ENCODE measurements around the gene FAM163B.

Gene FAM163B

GRCh38 chr9:133599470-133600173 is 9.6 kb downstream of the FAM163B start:
- DNase-seq (ENCODE audit: low spot score in 2 of 2) = no peak
- H3K27me3 Mint-ChIP-seq = peaks cover 17% of the 10 kb centered on the region
- ATAC-seq (replicated peaks; ENCODE audit: extremely low read depth, poor library complexity, severe bottlenecking) = no peak
- H3K27ac Mint-ChIP-seq (ENCODE audit: low read depth) = no peak overlapping the region
- H3K4me1 Mint-ChIP-seq = peaks cover 2% of the 10 kb centered on the region
- no peaks in the 10 kb centered on the region for H3K36me3 Mint-ChIP-seq (ENCODE audit: insufficient read depth)
- H3K9me3 Mint-ChIP-seq = peaks cover 8% of the 10 kb centered on the region
- H3K4me3 Mint-ChIP-seq = no peak overlapping the region

GRCh38 chr9:133598978-133599377 is 10.2 kb downstream of the FAM163B start:
- H3K4me3 Mint-ChIP-seq = no peak overlapping the region
- ATAC-seq (replicated peaks; ENCODE audit: extremely low read depth, poor library complexity, severe bottlenecking) = no peak

GRCh38 chr9:133597316-133597957 is 11.8 kb downstream of the FAM163B start:
- Mint-ChIP-seq H3K27ac (ENCODE audit: low read depth) (no peak overlapping the region), H3K4me3 (no peak overlapping the region)

More at GRCh38 chr9:133598978-133599377, 10.2 kb downstream of the FAM163B start:
- Mint-ChIP-seq H3K27ac (ENCODE audit: low read depth) (no peak overlapping the region), H3K9me3 (peaks cover 8% of the 10 kb centered on the region), H3K4me1 (no peaks in the 10 kb centered on the region), H3K36me3 (ENCODE audit: insufficient read depth) (no peaks in the 10 kb centered on the region), H3K27me3 (peaks cover 17% of the 10 kb centered on the region)
- DNase-seq (ENCODE audit: low spot score in 2 of 2) = no peak

DNA sequence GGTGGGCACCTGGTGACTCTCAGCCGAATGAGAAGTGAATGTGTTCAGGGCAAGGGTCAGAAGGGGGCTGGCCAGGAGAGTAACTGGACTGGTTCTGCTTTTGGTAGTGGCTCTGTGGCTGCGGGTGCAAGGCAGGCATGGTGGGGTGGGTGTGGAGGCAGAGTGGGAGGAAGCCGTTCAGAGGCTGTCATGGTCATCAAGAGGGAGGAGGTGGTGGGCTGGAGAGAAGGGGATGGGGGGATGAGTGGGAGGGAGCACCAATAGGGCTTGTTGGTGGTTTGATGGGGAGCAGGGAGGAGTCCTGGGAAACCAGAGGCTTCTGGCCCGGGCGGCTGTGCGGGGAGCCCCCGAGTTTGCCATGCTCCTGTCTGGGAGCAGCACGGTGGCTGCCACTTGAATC is 13.3 kb downstream of the FAM163B start:
- ATAC-seq (replicated peaks; ENCODE audit: extremely low read depth, poor library complexity, severe bottlenecking) (no peak), DNase-seq (ENCODE audit: low spot score in 2 of 2) (no peak)
- Mint-ChIP-seq H3K9me3 (peaks cover 8% of the 10 kb centered on the region), H3K4me1 (no peaks in the 10 kb centered on the region), H3K36me3 (ENCODE audit: insufficient read depth) (no peaks in the 10 kb centered on the region), H3K27ac (ENCODE audit: low read depth) (no peak overlapping the region), H3K27me3 (peaks cover 22% of the 10 kb centered on the region), H3K4me3 (no peak overlapping the region)

More at GRCh38 chr9:133597316-133597957, 11.8 kb downstream of the FAM163B start:
- no peak for ATAC-seq (replicated peaks; ENCODE audit: extremely low read depth, poor library complexity, severe bottlenecking)
- no peak for DNase-seq (ENCODE audit: low spot score in 2 of 2)
- Mint-ChIP-seq H3K27me3 (peaks cover 22% of the 10 kb centered on the region), H3K4me1 (no peaks in the 10 kb centered on the region), H3K9me3 (peaks cover 8% of the 10 kb centered on the region), H3K36me3 (ENCODE audit: insufficient read depth) (no peaks in the 10 kb centered on the region)

GRCh38 chr9:133594310-133594709 is 14.9 kb downstream of the FAM163B start:
- Mint-ChIP-seq H3K4me1 (no peaks in the 10 kb centered on the region), H3K27me3 (peaks cover 22% of the 10 kb centered on the region), H3K27ac (ENCODE audit: low read depth) (no peak overlapping the region), H3K9me3 (peaks cover 8% of the 10 kb centered on the region), H3K36me3 (ENCODE audit: insufficient read depth) (no peaks in the 10 kb centered on the region), H3K4me3 (no peak overlapping the region)
- ATAC-seq (replicated peaks; ENCODE audit: extremely low read depth, poor library complexity, severe bottlenecking) (no peak), DNase-seq (ENCODE audit: low spot score in 2 of 2) (no peak)

GRCh38 chr9:133593587-133594253 is 15.5 kb downstream of the FAM163B start:
- Mint-ChIP-seq H3K4me1 (no peaks in the 10 kb centered on the region), H3K36me3 (ENCODE audit: insufficient read depth) (no peaks in the 10 kb centered on the region), H3K27ac (ENCODE audit: low read depth) (no peak overlapping the region), H3K4me3 (no peak overlapping the region), H3K27me3 (peaks cover 22% of the 10 kb centered on the region), H3K9me3 (peaks cover 8% of the 10 kb centered on the region)
- ATAC-seq (replicated peaks; ENCODE audit: extremely low read depth, poor library complexity, severe bottlenecking) = no peak
- no peak for DNase-seq (ENCODE audit: low spot score in 2 of 2)

GRCh38 chr9:133592731-133593409 is 16.3 kb downstream of the FAM163B start:
- H3K4me1 Mint-ChIP-seq = no peaks in the 10 kb centered on the region
- DNase-seq (ENCODE audit: low spot score in 2 of 2) (no peak), ATAC-seq (replicated peaks; ENCODE audit: extremely low read depth, poor library complexity, severe bottlenecking) (no peak)
- peaks cover 22% of the 10 kb centered on the region for H3K27me3 Mint-ChIP-seq
- H3K9me3 Mint-ChIP-seq = peaks cover 8% of the 10 kb centered on the region
- no peak overlapping the region for H3K27ac Mint-ChIP-seq (ENCODE audit: low read depth)
- H3K4me3 Mint-ChIP-seq = no peak overlapping the region
- no peaks in the 10 kb centered on the region for H3K36me3 Mint-ChIP-seq (ENCODE audit: insufficient read depth)

DNA sequence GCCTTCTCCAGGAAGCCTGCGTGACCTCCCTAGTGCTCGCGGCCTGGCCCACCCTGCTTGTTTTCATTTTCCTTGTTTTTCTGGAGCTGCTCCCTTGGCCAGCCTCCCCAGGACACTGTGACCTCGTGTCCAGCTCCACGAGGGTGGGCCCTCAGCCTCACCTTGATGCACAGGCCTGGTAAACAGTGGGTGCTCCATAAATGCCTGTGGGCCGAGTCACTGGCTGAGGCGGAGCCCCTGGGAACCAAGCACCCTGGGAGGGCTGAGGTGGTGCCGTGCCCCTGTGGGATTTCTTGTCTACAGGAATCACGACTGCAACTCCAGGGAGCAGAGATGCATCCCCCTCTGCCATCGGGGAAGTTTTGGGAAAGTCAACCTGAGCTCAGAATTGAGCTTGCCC is 17.2 kb downstream of the FAM163B start:
- Mint-ChIP-seq H3K4me3 (no peak overlapping the region), H3K9me3 (peaks cover 3% of the 10 kb centered on the region), H3K27me3 (peaks cover 22% of the 10 kb centered on the region), H3K27ac (ENCODE audit: low read depth) (no peak overlapping the region), H3K36me3 (ENCODE audit: insufficient read depth) (no peaks in the 10 kb centered on the region), H3K4me1 (no peaks in the 10 kb centered on the region)
- ATAC-seq (replicated peaks; ENCODE audit: extremely low read depth, poor library complexity, severe bottlenecking) (no peak), DNase-seq (ENCODE audit: low spot score in 2 of 2) (no peak)

- no peaks in the 10 kb centered on the region for H3K4me1 Mint-ChIP-seq
- H3K9me3 Mint-ChIP-seq = no peaks in the 10 kb centered on the region
- ATAC-seq (replicated peaks; ENCODE audit: extremely low read depth, poor library complexity, severe bottlenecking) (no peak), DNase-seq (ENCODE audit: low spot score in 2 of 2) (no peak)
- no peaks in the 10 kb centered on the region for H3K36me3 Mint-ChIP-seq (ENCODE audit: insufficient read depth)
- no peak overlapping the region for H3K27ac Mint-ChIP-seq (ENCODE audit: low read depth)
- H3K4me3 Mint-ChIP-seq = no peak overlapping the region
- H3K27me3 Mint-ChIP-seq = peaks cover 22% of the 10 kb centered on the region
Measured at GRCh38 chr9:133591116-133591910, 17.9 kb downstream of the FAM163B start.

GRCh38 chr9:133590231-133590855 is 18.8 kb downstream of the FAM163B start:
- peaks cover 30% of the 10 kb centered on the region for H3K27me3 Mint-ChIP-seq
- DNase-seq (ENCODE audit: low spot score in 2 of 2) (no peak), ATAC-seq (replicated peaks; ENCODE audit: extremely low read depth, poor library complexity, severe bottlenecking) (no peak)
- H3K9me3 Mint-ChIP-seq = no peaks in the 10 kb centered on the region
- no peaks in the 10 kb centered on the region for H3K36me3 Mint-ChIP-seq (ENCODE audit: insufficient read depth)
- no peaks in the 10 kb centered on the region for H3K4me1 Mint-ChIP-seq
- H3K4me3 Mint-ChIP-seq = no peak overlapping the region
- H3K27ac Mint-ChIP-seq (ENCODE audit: low read depth) = no peak overlapping the region

DNA sequence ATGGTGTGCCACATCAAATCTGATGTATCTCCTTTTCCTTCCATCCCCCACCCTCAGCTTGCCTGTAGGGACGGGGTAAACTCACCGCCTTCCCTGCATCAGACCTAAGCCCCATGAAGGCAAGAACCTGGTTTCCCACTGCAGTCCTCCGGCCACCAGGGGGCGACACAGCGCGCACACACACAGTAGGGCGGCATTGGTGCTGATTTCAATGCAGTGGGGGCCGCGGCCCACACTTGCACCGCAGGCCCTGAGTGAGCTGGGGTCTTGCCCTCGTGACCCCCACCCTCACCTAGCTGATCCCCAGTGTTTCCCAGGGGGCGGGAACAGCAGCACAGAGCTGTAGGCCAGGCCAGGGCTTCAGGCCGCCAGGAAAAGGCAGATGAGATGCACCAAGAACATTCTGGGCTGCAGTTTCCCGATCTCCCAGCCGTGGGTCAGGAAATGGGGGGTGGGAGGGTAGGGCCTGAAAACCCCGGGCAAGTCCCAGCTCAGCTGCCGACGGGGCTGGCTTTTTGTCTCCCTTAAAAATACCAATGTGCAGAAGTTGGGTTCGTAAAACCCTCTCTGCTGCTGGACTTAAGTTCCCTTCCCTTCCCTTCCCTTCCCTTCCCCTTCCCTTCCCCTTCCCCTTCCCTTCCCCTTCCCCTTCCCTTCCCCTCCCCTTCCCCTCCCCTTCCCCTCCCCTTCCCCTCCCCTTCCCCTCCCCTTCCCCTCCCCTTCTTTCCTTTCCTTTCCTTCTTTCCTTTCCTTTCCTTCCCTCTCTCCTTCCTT is 19.5 kb downstream of the FAM163B start:
- no peak overlapping the region for H3K4me3 Mint-ChIP-seq
- no peaks in the 10 kb centered on the region for H3K4me1 Mint-ChIP-seq
- no peak overlapping the region for H3K27ac Mint-ChIP-seq (ENCODE audit: low read depth)
- no peak for ATAC-seq (replicated peaks; ENCODE audit: extremely low read depth, poor library complexity, severe bottlenecking)
- H3K9me3 Mint-ChIP-seq = no peaks in the 10 kb centered on the region
- DNase-seq (ENCODE audit: low spot score in 2 of 2) = peak in 1 of 2 donors; percentile 29
- peaks cover 34% of the 10 kb centered on the region for H3K27me3 Mint-ChIP-seq
- no peaks in the 10 kb centered on the region for H3K36me3 Mint-ChIP-seq (ENCODE audit: insufficient read depth)
